WTC11 (cell line): ENCODE results near the gene MAPK9.

Source experiments
- ATF1 ChIP-seq: sonication (generic); formaldehyde crosslinking; IDR thresholded peaks from 2 replicates; pipeline ENCODE4 v1.8.1; 2023; ENCODE audit warnings: mild to moderate bottlenecking, moderate library complexity, missing genetic modification reagents
- CTCF ChIP-seq: fragments of 200-600 bp; IDR thresholded peaks from 2 replicates; pipeline ENCODE4 v1.8.0; 2022; ENCODE audit warnings: antibody characterized with exemption
- FOXJ3 ChIP-seq: sonication (generic); formaldehyde crosslinking; IDR thresholded peaks from 2 replicates; pipeline ENCODE4 v1.9.0; 2021; ENCODE audit warnings: missing genetic modification reagents, mild to moderate bottlenecking, borderline replicate concordance
- MXD4 ChIP-seq: fragments of 250-450 bp; sonication (Bioruptor Pico); IDR thresholded peaks from 2 replicates; pipeline ENCODE4 v1.8.0; 2021; ENCODE audit warnings: mild to moderate bottlenecking, moderate library complexity, borderline replicate concordance
- ZNF317 ChIP-seq: sonication (generic); formaldehyde crosslinking; IDR thresholded peaks from 2 replicates; pipeline ENCODE4 v1.8.1; 2023; ENCODE audit warnings: low read depth, mild to moderate bottlenecking, moderate library complexity, missing genetic modification reagents, borderline replicate concordance

GRCh38 chr5:180271221-180271620 lies 20.7 kb downstream of the MAPK9 start:
- no peak for TF ChIP-seq ATF1 (CRISPR knock-in tag)
- TF ChIP-seq CTCF, result no peak
- no peak for TF ChIP-seq FOXJ3 (CRISPR knock-in tag)
- no peak for TF ChIP-seq ZNF317
- no peak for TF ChIP-seq MXD4 (CRISPR knock-in tag)
